CD4-positive, alpha-beta T cell (primary cell): Measurements from ENCODE around the gene FUBP3. TPM values are rescaled to one million over a fixed set of nuclear protein-coding genes. Genes with fewer than 3 reads are reported as not detected.

Source experiments
- ATAC-seq: fragments of 200-7000 bp; cut with Tn5 transposase; one replicate; pipeline ENCODE4 v1.10.0; 2022; ENCODE audit warnings: mild to moderate bottlenecking; ENCODE audit not compliant: poor library complexity
- CTCF ChIA-PET: fragments of 350-600 bp; sonication (Branson Sonifier 250); formaldehyde crosslinking; loops from one replicate; lab custom pipeline; 2021; ENCODE audit warnings: antibody characterized with exemption, inconsistent platforms; lab: Charles Lee
- POLR2A ChIA-PET: fragments of 350-600 bp; sonication (Branson Sonifier 250); formaldehyde crosslinking; loops from one replicate; lab custom pipeline; 2021; ENCODE audit warnings: antibody characterized with exemption, inconsistent platforms; lab: Charles Lee
- DNase-seq, 14 experiments: peaks; one replicate each; pipeline ENCODE4 v3.0.0-alpha.2; 2013 to 2020; ENCODE audit warnings: mixed read lengths in 2 of 14
- H3K27ac ChIP-seq, 2 donors: one replicate each; pipeline versions ENCODE4 v1.5.1 to v1.7.0; 2013; ENCODE audit warnings: low read length in 2 of 2, low read depth in 1 of 2, mild to moderate bottlenecking in 1 of 2
- H3K27me3 ChIP-seq, 2 experiments: 1 replicate in 1 of 2; 2 replicates in 1 of 2; pipeline versions ENCODE4 v1.6.1 to v1.7.0; 2013; ENCODE audit warnings: low read length in 2 of 2, control low read depth in 1 of 2, mild to moderate bottlenecking in 1 of 2, moderate library complexity in 1 of 2; ENCODE audit not compliant: insufficient read depth in 2 of 2, control insufficient read depth in 1 of 2
- H3K36me3 ChIP-seq: one replicate; pipeline ENCODE4 v1.6.1; 2013; ENCODE audit warnings: low read length, control low read depth; ENCODE audit not compliant: insufficient read depth
- H3K4me1 ChIP-seq: one replicate; pipeline ENCODE4 v1.6.1; 2013; ENCODE audit warnings: low read length, control low read depth; ENCODE audit not compliant: insufficient read depth
- H3K4me3 ChIP-seq: one replicate; pipeline ENCODE4 v1.5.1; 2013; ENCODE audit warnings: mild to moderate bottlenecking, low read length, moderate library complexity
- H3K9me3 ChIP-seq, 2 experiments: 1 replicate in 1 of 2; 2 replicates in 1 of 2; pipeline versions ENCODE4 v1.6.1 to v1.7.0; 2013; ENCODE audit warnings: low read length in 2 of 2, mild to moderate bottlenecking in 2 of 2, control low read depth in 1 of 2, moderate library complexity in 1 of 2; ENCODE audit not compliant: control insufficient read depth in 1 of 2, insufficient read depth in 1 of 2
- H3K27ac Mint-ChIP-seq: one replicate; pipeline ENCODE4 v1.8.0; 2020; ENCODE audit warnings: mixed read lengths
- H3K27me3 Mint-ChIP-seq: one replicate; pipeline ENCODE4 v1.8.0; 2021; ENCODE audit warnings: mixed read lengths
- H3K36me3 Mint-ChIP-seq: one replicate; pipeline ENCODE4 v1.8.0; 2021; ENCODE audit warnings: low read depth, mixed read lengths
- H3K4me1 Mint-ChIP-seq: one replicate; pipeline ENCODE4 v1.8.0; 2021; ENCODE audit warnings: low read depth, mixed read lengths
- H3K4me3 Mint-ChIP-seq: one replicate; pipeline ENCODE4 v1.8.0; 2020; ENCODE audit warnings: mild to moderate bottlenecking, mixed read lengths
- H3K9me3 Mint-ChIP-seq: one replicate; pipeline ENCODE4 v1.8.0; 2020; ENCODE audit warnings: mixed read lengths
- intact Hi-C, 2 experiments: fragments of 100-400 bp; cut with DNase I in 1 of 2; cut with micrococcal nuclease in 1 of 2; formaldehyde crosslinking; loops; one replicate each; pipeline versions ENCODE4 v1.15.1 to v1.9.0; 2023 to 2025; cut with DNase I, micrococcal nuclease
- total RNA-seq, 174 experiments: library from RNA in 2 of 174; stranded (reverse) in 2 of 174; gene quantifications; one replicate each; pipeline ENCODE4 v1.2.3 and lab custom pipeline; 2021 to 2026
- TF ChIP-seq, protein P1 (sequence below): fragments of 200-600 bp; IDR thresholded peaks from one replicate; pipeline ENCODE4 v1.8.0; 2022; ENCODE audit warnings: antibody characterized with exemption, mild to moderate bottlenecking

FUBP3 gene
- total RNA-seq, 2 experiments from 2014 or later, result 21.2 to 30.2 TPM

DNA sequence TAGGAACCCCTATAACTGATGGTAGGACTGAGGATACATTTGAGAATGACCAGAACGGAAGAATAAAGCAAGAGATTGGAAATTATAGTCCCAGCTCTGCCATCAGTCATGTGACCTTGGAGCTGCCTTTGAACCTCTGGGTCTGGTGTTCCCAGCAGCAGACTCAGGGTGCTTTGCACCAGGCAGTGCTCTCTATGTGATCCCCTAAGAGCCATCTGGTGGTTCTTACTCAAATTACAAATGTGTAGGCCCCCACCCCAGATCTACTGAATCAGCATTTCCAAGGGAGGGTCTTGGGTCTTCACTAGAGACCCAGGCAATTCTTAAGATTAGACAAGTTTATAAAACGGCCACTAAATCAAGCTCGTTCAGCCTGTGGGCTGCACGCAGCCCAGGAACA lies 44.8 kb downstream of the FUBP3 start:
- ChIA-PET POLR2A (no interaction called here), CTCF (no interaction called here)
- H3K36me3 Mint-ChIP-seq, result peaks cover 91% of the 10 kb centered on the region
- H3K4me1 Mint-ChIP-seq, result no peaks in the 10 kb centered on the region
- no peaks in the 10 kb centered on the region for H3K27me3 Mint-ChIP-seq
- no peak overlapping the region for H3K27ac Mint-ChIP-seq
- no peaks in the 10 kb centered on the region for H3K9me3 Mint-ChIP-seq
- TF ChIP-seq, protein P1, sequence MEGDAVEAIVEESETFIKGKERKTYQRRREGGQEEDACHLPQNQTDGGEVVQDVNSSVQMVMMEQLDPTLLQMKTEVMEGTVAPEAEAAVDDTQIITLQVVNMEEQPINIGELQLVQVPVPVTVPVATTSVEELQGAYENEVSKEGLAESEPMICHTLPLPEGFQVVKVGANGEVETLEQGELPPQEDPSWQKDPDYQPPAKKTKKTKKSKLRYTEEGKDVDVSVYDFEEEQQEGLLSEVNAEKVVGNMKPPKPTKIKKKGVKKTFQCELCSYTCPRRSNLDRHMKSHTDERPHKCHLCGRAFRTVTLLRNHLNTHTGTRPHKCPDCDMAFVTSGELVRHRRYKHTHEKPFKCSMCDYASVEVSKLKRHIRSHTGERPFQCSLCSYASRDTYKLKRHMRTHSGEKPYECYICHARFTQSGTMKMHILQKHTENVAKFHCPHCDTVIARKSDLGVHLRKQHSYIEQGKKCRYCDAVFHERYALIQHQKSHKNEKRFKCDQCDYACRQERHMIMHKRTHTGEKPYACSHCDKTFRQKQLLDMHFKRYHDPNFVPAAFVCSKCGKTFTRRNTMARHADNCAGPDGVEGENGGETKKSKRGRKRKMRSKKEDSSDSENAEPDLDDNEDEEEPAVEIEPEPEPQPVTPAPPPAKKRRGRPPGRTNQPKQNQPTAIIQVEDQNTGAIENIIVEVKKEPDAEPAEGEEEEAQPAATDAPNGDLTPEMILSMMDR, result no peak
- H3K27ac ChIP-seq, result no peak overlapping the region
- no peaks in the 10 kb centered on the region for H3K4me1 ChIP-seq
- DNase-seq, result no peak
- no peak overlapping the region for H3K4me3 ChIP-seq
- ATAC-seq, result no peak
- H3K36me3 ChIP-seq, result peaks cover 79% of the 10 kb centered on the region
- no peaks in the 10 kb centered on the region for H3K27me3 ChIP-seq
- H3K9me3 ChIP-seq, result no peaks in the 10 kb centered on the region
- no peak overlapping the region for H3K4me3 Mint-ChIP-seq
- intact Hi-C loops, result no loop called here

GRCh38 chr9:130626249-130626996 lies 47.0 kb downstream of the FUBP3 start:
- Histone ChIP-seq H3K4me1 (no peaks in the 10 kb centered on the region), H3K9me3 (no peaks in the 10 kb centered on the region), H3K36me3 (peaks cover 79% of the 10 kb centered on the region), H3K27ac (no peak overlapping the region), H3K4me3 (no peak overlapping the region), H3K27me3 (no peaks in the 10 kb centered on the region)
- no peak for ATAC-seq
- intact Hi-C loops, result no loop called here
- TF ChIP-seq, protein P1, result no peak
- H3K4me3 Mint-ChIP-seq, result no peak overlapping the region
- H3K27ac Mint-ChIP-seq, result no peak overlapping the region
- H3K36me3 Mint-ChIP-seq, result peaks cover 89% of the 10 kb centered on the region
- CTCF ChIA-PET, result no interaction called here
- no peaks in the 10 kb centered on the region for H3K27me3 Mint-ChIP-seq
- POLR2A ChIA-PET, result no interaction called here
- no peaks in the 10 kb centered on the region for H3K9me3 Mint-ChIP-seq
- H3K4me1 Mint-ChIP-seq, result no peaks in the 10 kb centered on the region
- DNase-seq, result no peak

DNA sequence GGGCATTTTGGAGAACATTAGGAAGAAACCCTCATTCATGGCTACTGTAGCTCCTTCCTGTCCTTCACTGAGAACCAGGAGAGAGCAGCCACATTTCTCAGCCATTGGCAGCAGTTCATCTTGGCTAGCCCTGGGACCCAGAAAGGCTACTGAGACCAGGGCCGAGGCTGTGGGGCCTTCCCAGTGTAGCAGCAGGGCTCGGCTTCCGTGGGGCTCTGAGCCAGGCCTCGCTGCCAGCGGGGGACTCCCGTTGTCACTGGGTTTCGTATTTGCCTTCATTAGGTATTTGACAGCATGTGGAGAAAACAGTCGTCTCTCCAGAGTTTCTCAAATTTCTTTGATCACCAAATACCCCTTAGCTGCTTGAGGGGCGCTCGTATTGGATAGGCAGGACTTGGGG lies 47.7 kb downstream of the FUBP3 start:
- no peak overlapping the region for H3K4me3 ChIP-seq
- no peak overlapping the region for H3K27ac ChIP-seq
- H3K4me3 Mint-ChIP-seq, result no peak overlapping the region
- no peaks in the 10 kb centered on the region for H3K27me3 Mint-ChIP-seq
- no peaks in the 10 kb centered on the region for H3K9me3 ChIP-seq
- no peak for DNase-seq
- intact Hi-C loops, result no loop called here
- no peaks in the 10 kb centered on the region for H3K4me1 Mint-ChIP-seq
- no peaks in the 10 kb centered on the region for H3K4me1 ChIP-seq
- no peak for ATAC-seq
- CTCF ChIA-PET, result no interaction called here
- H3K36me3 ChIP-seq, result peaks cover 80% of the 10 kb centered on the region
- H3K27ac Mint-ChIP-seq, result no peak overlapping the region
- POLR2A ChIA-PET, result no interaction called here
- H3K36me3 Mint-ChIP-seq, result peaks cover 91% of the 10 kb centered on the region
- no peaks in the 10 kb centered on the region for H3K27me3 ChIP-seq
- H3K9me3 Mint-ChIP-seq, result no peaks in the 10 kb centered on the region
- TF ChIP-seq, protein P1, result no peak
